GM18873 (cell line): ENCODE results near the gene TFIP11.

Experiments
- ATAC-seq: cut with Tn5 transposase; IDR thresholded peaks from one replicate; pipeline ENCODE4 v1.9.1; 2021; ENCODE audit warnings: mild to moderate bottlenecking, moderate library complexity, moderate number of reproducible peaks; ENCODE audit not compliant: unreplicated experiment, low FRiP score

Gene TFIP11

GRCh38 chr22:26453812-26454500 is 58.3 kb downstream of the TFIP11 start:
- no peak for ATAC-seq

- ATAC-seq = no peak
Measured at GRCh38 chr22:26453216-26453615, 59.1 kb downstream of the TFIP11 start.

GRCh38 chr22:26452236-26453016 is 59.8 kb downstream of the TFIP11 start:
- ATAC-seq = no peak

GRCh38 chr22:26450453-26451185 is 61.7 kb downstream of the TFIP11 start:
- no peak for ATAC-seq

GRCh38 chr22:26448941-26449340 is 63.3 kb downstream of the TFIP11 start:
- ATAC-seq = no peak

GRCh38 chr22:26448334-26448733 is 63.9 kb downstream of the TFIP11 start:
- no peak for ATAC-seq

- no peak for ATAC-seq
Measured at GRCh38 chr22:26447584-26448329, 64.5 kb downstream of the TFIP11 start.

GRCh38 chr22:26446808-26447515 is 65.3 kb downstream of the TFIP11 start:
- ATAC-seq = no peak

- ATAC-seq = no peak
Measured at GRCh38 chr22:26445577-26446275, 66.5 kb downstream of the TFIP11 start.

GRCh38 chr22:26444777-26445176 is 67.5 kb downstream of the TFIP11 start:
- ATAC-seq = no peak

- ATAC-seq = no peak
Measured at GRCh38 chr22:26443901-26444690, 68.2 kb downstream of the TFIP11 start.

GRCh38 chr22:26442086-26442756 is 70.1 kb downstream of the TFIP11 start:
- no peak for ATAC-seq
